Brain pericyte (primary cell): Measurements from ENCODE around the gene ADIPOQ.
"Not testable (repeated sequence)": the region's sequence is repeated elsewhere in the genome, so short reads cannot be mapped to it uniquely, and the experiment has no call there.

ENCODE experiments used
- DNase-seq: peaks from one replicate; pipeline ENCODE4 v3.0.0-alpha.2; 2012; ENCODE audit warnings: low read depth, low spot score

ADIPOQ gene

GRCh38 chr3:186870421-186871201, 28.1 kb downstream of the ADIPOQ start:
- no peak for DNase-seq

- no peak for DNase-seq
These were observed 29.0 kb downstream of the ADIPOQ start for GRCh38 chr3:186871403-186871924.

- DNase-seq, result not testable (repeated sequence)
These were observed 31.3 kb downstream of the ADIPOQ start for GRCh38 chr3:186873796-186874195.

- DNase-seq, result not testable (repeated sequence)
These were observed 31.7 kb downstream of the ADIPOQ start for GRCh38 chr3:186874216-186874615.

- DNase-seq, result not testable (repeated sequence)
These were observed 32.3 kb downstream of the ADIPOQ start for GRCh38 chr3:186874841-186875240.

- DNase-seq, result no peak
These were observed 33.2 kb downstream of the ADIPOQ start for GRCh38 chr3:186875708-186876107.

- no peak for DNase-seq
These were observed 37.3 kb downstream of the ADIPOQ start for GRCh38 chr3:186879781-186880180.

- DNase-seq, result no peak
These were observed 37.9 kb downstream of the ADIPOQ start for GRCh38 chr3:186880406-186880805.

GRCh38 chr3:186882150-186882524, 39.6 kb downstream of the ADIPOQ start:
- no peak for DNase-seq

- no peak for DNase-seq
These were observed 40.6 kb downstream of the ADIPOQ start for GRCh38 chr3:186882881-186883685.

GRCh38 chr3:186883686-186884058, 41.2 kb downstream of the ADIPOQ start:
- DNase-seq, result no peak

GRCh38 chr3:186884868-186885267, 42.4 kb downstream of the ADIPOQ start:
- not testable (repeated sequence) for DNase-seq

GRCh38 chr3:186886202-186886981, 43.9 kb downstream of the ADIPOQ start:
- no peak for DNase-seq

GRCh38 chr3:186887507-186887938, 45.0 kb downstream of the ADIPOQ start:
- not testable (repeated sequence) for DNase-seq

GRCh38 chr3:186888569-186888968, 46.1 kb downstream of the ADIPOQ start:
- no peak for DNase-seq

GRCh38 chr3:186889698-186890097, 47.2 kb downstream of the ADIPOQ start:
- not testable (repeated sequence) for DNase-seq

GRCh38 chr3:186890911-186891310, 48.4 kb downstream of the ADIPOQ start:
- no peak for DNase-seq

GRCh38 chr3:186893071-186893470, 50.6 kb downstream of the ADIPOQ start:
- DNase-seq, result not testable (repeated sequence)

GRCh38 chr3:186895406-186895805, 52.9 kb downstream of the ADIPOQ start:
- no peak for DNase-seq

GRCh38 chr3:186896006-186896405, 53.5 kb downstream of the ADIPOQ start:
- DNase-seq, result no peak

GRCh38 chr3:186896875-186897274, 54.4 kb downstream of the ADIPOQ start:
- no peak for DNase-seq
